GM18526 (cell line): ENCODE data around the gene SLC12A5.

Source experiments
- POLR2A ChIP-seq: IDR thresholded peaks from 3 replicates; pipeline ENCODE4 v1.6.1; 2011; ENCODE audit not compliant: insufficient read length; ENCODE audit errors: extremely low read depth

The SLC12A5 gene

GRCh38 chr20:46056027-46056833 is 27.2 kb downstream of the SLC12A5 start:
- TF ChIP-seq POLR2A, result no peak

DNA sequence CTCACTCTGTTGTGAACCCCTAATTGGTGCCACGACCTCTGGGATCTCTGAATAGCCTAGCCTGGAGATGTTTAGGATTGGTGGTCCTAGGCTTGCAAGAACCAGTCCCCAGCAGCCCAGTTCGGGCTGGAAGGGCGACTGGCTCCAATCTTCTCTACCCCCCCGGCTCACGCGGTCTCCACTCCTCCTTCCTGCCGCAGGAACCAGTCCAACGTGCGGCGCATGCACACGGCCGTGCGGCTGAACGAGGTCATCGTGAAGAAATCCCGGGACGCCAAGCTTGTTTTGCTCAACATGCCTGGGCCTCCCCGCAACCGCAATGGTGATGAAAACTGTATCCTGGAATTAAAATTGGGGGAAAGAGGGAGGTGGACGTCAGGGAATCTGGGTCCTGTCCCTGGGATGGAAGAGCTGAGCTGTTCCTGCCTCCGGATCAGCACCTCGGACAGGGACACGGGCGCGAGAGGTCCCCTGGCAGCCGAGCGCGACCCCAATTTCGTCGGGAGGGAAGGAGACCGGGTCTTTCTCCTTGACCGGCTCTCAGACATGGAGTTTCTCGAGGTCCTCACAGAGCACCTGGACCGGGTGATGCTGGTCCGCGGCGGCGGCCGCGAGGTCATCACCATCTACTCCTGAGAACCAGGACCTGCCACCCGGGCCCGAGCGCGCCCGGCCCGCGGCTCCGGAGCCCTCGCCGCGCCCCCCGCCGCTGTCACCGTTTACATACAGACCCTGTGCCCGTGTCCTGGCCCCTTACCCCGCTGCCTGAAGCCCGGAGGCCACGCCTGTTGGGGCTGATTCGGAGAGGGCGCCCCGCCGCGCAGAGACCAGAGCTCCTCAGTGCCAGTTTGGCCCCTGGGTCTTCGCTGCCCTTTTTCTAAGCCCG is 28.2 kb downstream of the SLC12A5 start:
- TF ChIP-seq POLR2A, result no peak

GRCh38 chr20:46057856-46058598 is 29.0 kb downstream of the SLC12A5 start:
- TF ChIP-seq POLR2A, result no peak

DNA sequence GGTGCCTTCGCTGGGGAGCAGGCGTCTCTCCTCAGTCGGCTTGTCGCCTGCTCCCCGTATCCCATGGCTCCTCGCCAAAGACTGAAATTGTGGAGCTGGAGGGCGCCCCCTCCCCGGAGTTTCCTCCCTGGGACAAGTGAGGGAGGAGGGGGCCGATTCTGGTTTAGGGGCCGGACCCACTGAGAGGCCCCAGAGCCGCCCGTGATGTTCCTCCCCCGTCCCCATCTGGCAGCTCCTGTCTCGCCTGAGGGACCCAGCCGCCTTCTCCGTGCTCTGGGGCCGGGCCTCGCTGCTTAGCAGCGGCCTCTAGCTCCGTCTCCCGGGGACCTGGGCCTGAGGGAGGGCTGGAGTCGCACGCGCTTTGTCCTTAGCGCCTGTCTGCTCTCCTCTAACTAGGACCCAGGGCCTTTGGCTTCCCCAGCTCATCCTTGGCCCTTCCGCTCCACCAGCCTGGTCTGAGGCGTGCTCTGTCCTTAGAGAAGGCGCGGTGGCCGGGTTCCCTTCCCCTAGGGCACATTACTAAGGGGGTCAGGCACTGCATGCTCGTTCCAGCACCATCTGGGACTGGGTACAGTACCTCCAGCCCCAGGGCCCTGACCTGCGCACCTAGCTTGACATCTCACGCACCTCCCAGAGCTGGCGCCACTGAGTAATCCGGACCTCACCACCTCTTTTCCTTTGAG is 29.7 kb downstream of the SLC12A5 start:
- TF ChIP-seq POLR2A, result no peak

- no peak for TF ChIP-seq POLR2A
Measured at GRCh38 chr20:46060301-46060881, 31.4 kb downstream of the SLC12A5 start.

DNA sequence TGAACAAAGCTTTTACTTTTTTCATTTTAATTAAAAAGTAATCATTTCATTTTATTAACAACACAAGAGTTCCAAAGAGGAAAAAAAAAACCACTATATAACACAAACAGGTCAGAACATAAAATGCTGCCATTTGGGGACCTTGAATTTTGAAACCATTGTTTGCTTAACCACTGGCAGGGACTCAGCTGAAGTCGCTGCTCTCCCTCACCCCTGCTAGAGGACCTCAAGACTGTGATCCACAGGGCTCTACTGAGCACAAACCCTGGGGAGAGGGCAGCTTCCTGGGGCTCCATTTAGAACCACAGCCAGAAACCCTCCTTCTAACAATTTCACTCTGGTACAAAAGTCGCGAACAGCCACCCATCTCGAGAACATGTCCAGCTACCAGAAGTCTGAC is 32.0 kb downstream of the SLC12A5 start:
- TF ChIP-seq POLR2A, result no peak

DNA sequence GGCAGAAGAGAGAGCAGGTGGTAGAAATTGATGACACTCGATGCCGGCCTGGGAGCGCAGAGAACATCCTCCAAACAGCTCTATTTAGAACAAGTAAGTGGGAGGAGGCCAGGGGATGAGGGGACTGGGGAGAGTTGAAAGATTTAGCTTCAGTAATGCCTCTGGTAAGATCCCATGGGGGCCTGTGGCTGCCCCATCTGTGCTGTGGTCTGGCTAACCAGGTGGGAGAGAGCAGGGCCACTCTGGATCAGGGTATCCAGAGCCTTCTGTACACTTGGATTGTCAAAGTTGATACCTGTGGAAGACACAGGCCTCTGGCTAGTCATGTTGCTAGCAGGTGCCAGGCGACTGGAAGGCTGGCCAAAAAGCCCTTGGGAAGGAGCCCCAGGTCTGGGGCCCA is 33.1 kb downstream of the SLC12A5 start:
- TF ChIP-seq POLR2A, result no peak

GRCh38 chr20:46062621-46063020 is 33.6 kb downstream of the SLC12A5 start:
- TF ChIP-seq POLR2A, result no peak

- no peak for TF ChIP-seq POLR2A
Measured at GRCh38 chr20:46063151-46063550, 34.1 kb downstream of the SLC12A5 start.

DNA sequence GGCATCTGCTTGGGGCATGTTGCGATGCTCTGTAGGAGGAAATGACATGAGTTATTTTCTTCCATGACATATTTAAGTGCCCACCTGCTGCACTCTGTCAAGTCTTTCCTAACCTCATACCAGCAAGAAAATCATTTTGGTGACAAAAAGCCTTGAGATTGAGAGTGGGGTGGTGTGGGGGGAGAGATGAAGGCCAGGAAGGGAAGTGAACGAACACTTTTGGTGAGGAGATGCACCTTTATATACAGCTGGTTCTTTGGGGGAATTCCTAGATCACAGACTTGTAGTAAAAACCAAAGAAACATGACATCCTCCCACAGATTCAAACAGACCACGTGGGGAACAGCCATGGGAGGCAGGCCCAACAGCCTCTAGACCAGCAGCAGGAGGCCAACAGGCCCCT is 34.6 kb downstream of the SLC12A5 start:
- TF ChIP-seq POLR2A, result no peak

DNA sequence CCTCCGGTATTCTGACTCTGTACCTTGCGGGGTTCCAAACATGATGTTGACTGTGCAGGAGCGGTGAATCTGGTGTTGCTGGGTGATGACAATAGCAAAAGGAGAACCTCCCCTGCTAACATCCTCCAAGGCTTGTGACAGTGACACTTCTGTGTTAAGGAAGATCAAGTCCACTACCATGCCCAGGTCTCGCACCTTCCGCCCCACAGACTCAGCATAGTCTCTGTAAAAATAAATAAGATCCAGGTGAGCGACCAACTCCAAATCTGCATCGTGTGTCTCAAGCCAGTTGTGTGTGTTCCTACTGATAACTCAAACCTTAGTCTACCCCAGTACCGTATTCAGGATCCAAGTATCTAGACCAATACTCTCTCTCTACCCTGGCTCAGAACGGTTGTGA is 36.0 kb downstream of the SLC12A5 start:
- no peak for TF ChIP-seq POLR2A

DNA sequence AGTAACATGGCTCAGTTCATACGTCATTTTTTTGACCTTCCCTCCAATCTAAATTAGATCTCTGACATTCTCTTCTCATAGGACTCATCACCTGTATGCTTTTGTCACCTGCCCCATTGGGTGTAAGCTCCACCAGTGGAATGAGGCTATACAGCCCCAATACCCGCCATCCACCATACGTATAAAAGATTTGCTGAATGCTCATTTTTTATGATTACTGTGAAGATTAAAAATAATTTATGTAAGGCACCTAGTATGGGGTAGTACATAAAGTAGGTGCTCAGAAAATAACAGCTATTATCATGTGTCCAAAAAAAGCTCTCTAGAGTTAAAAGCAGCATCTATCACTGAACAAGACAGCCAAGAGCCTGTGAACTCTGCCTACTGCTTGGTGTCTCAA is 36.7 kb downstream of the SLC12A5 start:
- TF ChIP-seq POLR2A, result no peak

- no peak for TF ChIP-seq POLR2A
Measured at GRCh38 chr20:46070215-46070900, 41.3 kb downstream of the SLC12A5 start.

DNA sequence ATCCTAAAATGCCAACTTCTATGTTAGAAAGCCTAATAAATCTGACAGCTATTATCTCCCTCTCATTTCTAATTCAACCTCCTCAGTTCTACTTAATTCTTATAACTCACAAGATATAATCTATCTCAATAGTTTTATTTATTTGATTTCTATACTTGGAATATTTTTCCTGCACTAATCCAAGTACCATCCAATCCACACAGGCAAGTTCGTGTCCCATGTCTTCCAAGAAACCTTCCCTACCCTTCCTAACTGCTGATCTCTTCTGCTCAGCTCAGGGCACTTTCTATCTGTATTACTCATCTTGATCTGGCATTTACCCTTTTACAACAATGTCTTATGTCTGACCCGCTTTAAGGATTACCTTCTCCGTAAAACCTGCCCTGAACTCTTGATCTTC is 42.6 kb downstream of the SLC12A5 start:
- TF ChIP-seq POLR2A, result no peak
